RWPE2 (cell line): Measurements from ENCODE around the gene MMP1.
A peak's percentile ranks its signal among the peaks of the same experiment; 100 is the strongest.

ENCODE experiments used
- ATAC-seq: fragments of 200-7000 bp; cut with Tn5 transposase; 3 replicates; pipeline ENCODE4 v1.9.1; 2021; ENCODE audit warnings: low read depth
- DNase-seq: peaks from one replicate; pipeline ENCODE4 v3.0.0-alpha.2; 2020; ENCODE audit warnings: low spot score
- H3K27ac ChIP-seq: fragments of 450-650 bp; 2 replicates; pipeline ENCODE4 v1.5.1; 2017; ENCODE audit warnings: mild to moderate bottlenecking; ENCODE audit not compliant: poor library complexity, severe bottlenecking
- H3K27me3 ChIP-seq: fragments of 250-450 bp; sonication (Bioruptor Pico); 2 replicates; pipeline ENCODE4 v1.5.1; 2021; ENCODE audit warnings: mild to moderate bottlenecking, moderate library complexity; ENCODE audit not compliant: insufficient read depth, poor library complexity, severe bottlenecking
- H3K36me3 ChIP-seq: fragments of 250-450 bp; sonication (Bioruptor Pico); 2 replicates; pipeline ENCODE4 v1.5.1; 2020; ENCODE audit warnings: low read depth, mild to moderate bottlenecking, moderate library complexity
- H3K4me1 ChIP-seq: fragments of 250-450 bp; sonication (Bioruptor Pico); 2 replicates; pipeline ENCODE4 v1.5.1; 2021; ENCODE audit warnings: mild to moderate bottlenecking, moderate library complexity; ENCODE audit not compliant: insufficient read depth, poor library complexity, severe bottlenecking
- H3K4me3 ChIP-seq: fragments of 250-450 bp; sonication (Bioruptor Pico); 2 replicates; pipeline ENCODE4 v1.5.1; 2021; ENCODE audit warnings: mild to moderate bottlenecking, moderate library complexity; ENCODE audit not compliant: severe bottlenecking
- H3K9me3 ChIP-seq: fragments of 250-450 bp; sonication (Bioruptor Pico); 2 replicates; pipeline ENCODE4 v1.5.1; 2021; ENCODE audit warnings: mild to moderate bottlenecking, moderate library complexity; ENCODE audit not compliant: severe bottlenecking
- CTCF ChIP-seq: fragments of 450-650 bp; IDR thresholded peaks from one replicate; pipeline ENCODE4 v1.5.1; 2017; ENCODE audit warnings: mild to moderate bottlenecking, moderate library complexity; ENCODE audit not compliant: poor library complexity, severe bottlenecking

Gene MMP1

GRCh38 chr11:102799681-102800340, 1.9 kb upstream of the MMP1 start:
- no peak for DNase-seq
- no peak for TF ChIP-seq CTCF
- no peaks in the 10 kb centered on the region for H3K36me3 ChIP-seq
- no peak overlapping the region for H3K27ac ChIP-seq
- H3K4me3 ChIP-seq: no peak overlapping the region
- no peaks in the 10 kb centered on the region for H3K9me3 ChIP-seq
- peaks cover 8% of the 10 kb centered on the region for H3K4me1 ChIP-seq
- ATAC-seq: no peak
- no peaks in the 10 kb centered on the region for H3K27me3 ChIP-seq

GRCh38 chr11:102794382-102794781, 3.6 kb downstream of the MMP1 start:
- peaks cover 13% of the 10 kb centered on the region for H3K4me1 ChIP-seq
- DNase-seq (no peak), ATAC-seq (no peak)
- TF ChIP-seq CTCF: peak; percentile 39
- no peaks in the 10 kb centered on the region for H3K9me3 ChIP-seq
- H3K27me3 ChIP-seq: no peaks in the 10 kb centered on the region
- H3K36me3 ChIP-seq: no peaks in the 10 kb centered on the region
- no peak overlapping the region for H3K4me3 ChIP-seq
- H3K27ac ChIP-seq: no peak overlapping the region

- TF ChIP-seq CTCF: no peak
- Histone ChIP-seq H3K9me3 (no peaks in the 10 kb centered on the region), H3K27ac (no peak overlapping the region), H3K4me3 (no peak overlapping the region), H3K4me1 (peaks cover 13% of the 10 kb centered on the region), H3K36me3 (no peaks in the 10 kb centered on the region), H3K27me3 (no peaks in the 10 kb centered on the region)
- no peak for ATAC-seq
- DNase-seq: no peak
Observed at GRCh38 chr11:102793677-102794290, 4.2 kb downstream of the MMP1 start.

GRCh38 chr11:102792604-102793003, 5.4 kb downstream of the MMP1 start:
- no peak overlapping the region for H3K4me3 ChIP-seq
- ATAC-seq (no peak), DNase-seq (no peak)
- no peak overlapping the region for H3K27ac ChIP-seq
- no peaks in the 10 kb centered on the region for H3K36me3 ChIP-seq
- H3K4me1 ChIP-seq: peaks cover 8% of the 10 kb centered on the region
- H3K27me3 ChIP-seq: no peaks in the 10 kb centered on the region
- H3K9me3 ChIP-seq: no peaks in the 10 kb centered on the region
- no peak for TF ChIP-seq CTCF

- peaks cover 8% of the 10 kb centered on the region for H3K4me1 ChIP-seq
- H3K9me3 ChIP-seq: no peaks in the 10 kb centered on the region
- TF ChIP-seq CTCF: no peak
- ATAC-seq (peak; percentile 63; the same call in 2 of the 3 replicates), DNase-seq (no peak)
- no peaks in the 10 kb centered on the region for H3K27me3 ChIP-seq
- H3K27ac ChIP-seq: no peak overlapping the region
- no peak overlapping the region for H3K4me3 ChIP-seq
- no peaks in the 10 kb centered on the region for H3K36me3 ChIP-seq
Observed at GRCh38 chr11:102791271-102792036, 6.5 kb downstream of the MMP1 start.
